ENCODE results near the gene SHC3.
A peak's percentile ranks its signal among the peaks of the same experiment; 100 is the strongest.

SHC3 gene

DNA sequence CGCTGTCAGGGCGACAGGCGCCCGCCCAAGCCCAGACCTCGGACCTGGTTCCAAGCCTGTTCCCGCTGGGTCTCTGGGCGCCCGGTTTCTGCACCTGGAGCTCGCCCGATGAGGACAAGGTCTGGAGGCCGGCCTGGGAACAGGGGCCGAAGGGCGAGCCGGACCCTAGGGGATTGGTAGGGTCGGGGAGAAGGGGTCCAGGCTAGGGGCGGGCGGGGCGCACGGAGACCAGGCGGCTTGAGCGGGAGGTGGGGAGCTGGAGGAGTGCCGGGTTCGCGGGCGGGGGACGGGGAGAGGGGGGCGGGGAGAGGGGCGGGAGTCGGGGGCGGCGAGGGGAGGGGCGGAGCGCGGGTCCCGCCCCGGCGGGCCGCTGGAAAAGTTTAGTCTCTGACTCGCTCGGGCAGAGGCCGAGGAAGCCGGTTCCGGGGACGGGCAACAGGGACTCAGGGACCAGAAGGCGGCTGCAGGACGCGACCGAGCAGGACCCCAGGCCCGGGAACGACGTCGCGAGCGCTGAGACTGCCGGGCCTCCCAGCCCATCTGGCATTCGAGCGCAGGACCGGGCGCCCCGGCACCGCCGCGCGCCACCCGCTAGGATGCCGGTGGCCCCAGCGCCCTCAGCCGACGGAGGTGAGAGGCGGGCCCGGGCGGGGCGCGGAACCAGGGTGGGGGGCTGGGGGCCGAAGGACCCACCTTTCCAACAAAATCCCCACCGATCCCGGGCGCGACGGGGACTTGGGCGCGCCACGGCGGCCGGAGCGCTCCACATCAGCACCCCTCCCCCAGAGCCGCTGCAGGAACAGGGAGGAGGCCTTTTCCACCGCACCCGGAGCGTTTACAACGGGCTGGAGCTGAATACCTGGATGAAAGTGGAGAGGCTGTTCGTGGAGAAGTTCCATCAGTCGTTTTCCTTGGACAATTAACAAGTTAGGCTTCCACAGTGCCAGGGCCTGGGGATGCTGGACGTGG lies 187.3 kb downstream of the SHC3 start, which contains the start of gene S1PR3:
TSS of gene S1PR3 (plus strand) at position 403 of the 969 bp plus-strand sequence. CDS start 9,733 bp downstream, outside the sequence.
- Histone ChIP-seq H3K4me1 (ENCODE audit: insufficient read depth, low read length) (peaks cover 23% of the 10 kb centered on the region), H3K36me3 (ENCODE audit: insufficient read depth, low read length) (peaks cover 3% of the 10 kb centered on the region), H3K4me3 (ENCODE audit: low read length) (peak within 1 kb of the TSS; percentile 71), H3K27me3 (ENCODE audit: insufficient read depth, low read length) (peaks cover 7% of the 10 kb centered on the region), H2AFZ (ENCODE audit: low read depth, low read length) (peak within 1 kb of the TSS; percentile 70), H3K9me3 (ENCODE audit: low read length) (peaks cover 3% of the 10 kb centered on the region)

DNA sequence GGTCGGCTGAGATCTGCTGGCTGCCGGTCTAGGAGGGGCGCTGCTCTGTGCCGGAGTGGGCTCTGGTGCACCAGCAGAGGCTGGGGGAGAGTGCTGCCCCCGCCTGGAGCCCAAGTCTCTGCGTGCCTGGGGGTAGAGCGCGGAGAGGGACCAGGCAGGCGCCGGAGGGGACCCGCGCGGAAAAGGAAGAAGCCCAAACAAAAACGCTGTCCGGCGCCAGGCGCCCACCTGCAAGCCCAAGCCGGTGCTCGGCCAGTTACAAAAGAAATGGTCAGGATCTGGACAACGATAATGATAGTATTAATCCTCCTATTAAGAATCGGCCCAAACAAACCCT lies 187.9 kb downstream of the SHC3 start:
- Histone ChIP-seq H3K4me1 (ENCODE audit: insufficient read depth, low read length) (peaks cover 23% of the 10 kb centered on the region), H3K4me3 (ENCODE audit: low read length) (peak overlapping the region; percentile 40), H3K27me3 (ENCODE audit: insufficient read depth, low read length) (peaks cover 7% of the 10 kb centered on the region), H2AFZ (ENCODE audit: low read depth, low read length) (no peak overlapping the region), H3K36me3 (ENCODE audit: insufficient read depth, low read length) (no peaks in the 10 kb centered on the region), H3K9me3 (ENCODE audit: low read length) (peaks cover 3% of the 10 kb centered on the region)

GRCh38 chr9:88990041-88990728 lies 188.4 kb downstream of the SHC3 start:
- Histone ChIP-seq H3K4me3 (ENCODE audit: low read length) (peak overlapping the region; percentile 40), H3K9me3 (ENCODE audit: low read length) (peaks cover 3% of the 10 kb centered on the region), H2AFZ (ENCODE audit: low read depth, low read length) (no peak overlapping the region), H3K36me3 (ENCODE audit: insufficient read depth, low read length) (no peaks in the 10 kb centered on the region), H3K27me3 (ENCODE audit: insufficient read depth, low read length) (peaks cover 7% of the 10 kb centered on the region), H3K4me1 (ENCODE audit: insufficient read depth, low read length) (peaks cover 23% of the 10 kb centered on the region)

GRCh38 chr9:88988796-88989641 lies 189.6 kb downstream of the SHC3 start:
- H3K4me3 ChIP-seq (ENCODE audit: low read length) = no peak overlapping the region
- H3K9me3 ChIP-seq (ENCODE audit: low read length) = peaks cover 3% of the 10 kb centered on the region
- H3K36me3 ChIP-seq (ENCODE audit: insufficient read depth, low read length) = no peaks in the 10 kb centered on the region
- peaks cover 23% of the 10 kb centered on the region for H3K4me1 ChIP-seq (ENCODE audit: insufficient read depth, low read length)
- peaks cover 7% of the 10 kb centered on the region for H3K27me3 ChIP-seq (ENCODE audit: insufficient read depth, low read length)
- H2AFZ ChIP-seq (ENCODE audit: low read depth, low read length) = no peak overlapping the region

GRCh38 chr9:88987661-88988060 lies 191.0 kb downstream of the SHC3 start:
- Histone ChIP-seq H3K4me3 (ENCODE audit: low read length) (no peak overlapping the region), H3K27me3 (ENCODE audit: insufficient read depth, low read length) (peaks cover 7% of the 10 kb centered on the region), H3K4me1 (ENCODE audit: insufficient read depth, low read length) (peaks cover 12% of the 10 kb centered on the region), H3K36me3 (ENCODE audit: insufficient read depth, low read length) (no peaks in the 10 kb centered on the region), H2AFZ (ENCODE audit: low read depth, low read length) (no peak overlapping the region), H3K9me3 (ENCODE audit: low read length) (peaks cover 3% of the 10 kb centered on the region)

DNA sequence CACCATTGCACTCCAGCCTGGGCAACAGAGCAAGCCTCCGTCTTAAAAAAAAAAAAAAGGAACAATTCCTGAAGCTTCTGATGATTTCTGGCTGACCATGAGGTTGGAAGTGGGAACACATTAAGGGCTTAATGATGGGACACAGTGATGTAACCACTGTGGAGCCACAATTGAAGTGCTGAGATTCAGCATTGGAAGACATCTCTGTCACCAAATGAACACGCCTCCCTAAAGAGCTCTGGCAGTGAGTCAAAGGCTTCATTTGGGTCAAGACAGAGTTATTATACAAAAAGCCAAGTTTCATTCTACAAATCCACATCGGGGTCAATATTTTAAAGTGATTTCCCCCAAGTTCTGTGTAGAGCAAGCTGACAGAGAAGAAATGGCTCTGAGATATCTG lies 191.8 kb downstream of the SHC3 start:
- Histone ChIP-seq H2AFZ (ENCODE audit: low read depth, low read length) (no peak overlapping the region), H3K4me1 (ENCODE audit: insufficient read depth, low read length) (peaks cover 7% of the 10 kb centered on the region), H3K4me3 (ENCODE audit: low read length) (no peak overlapping the region), H3K27me3 (ENCODE audit: insufficient read depth, low read length) (peaks cover 5% of the 10 kb centered on the region), H3K36me3 (ENCODE audit: insufficient read depth, low read length) (no peaks in the 10 kb centered on the region), H3K9me3 (ENCODE audit: low read length) (peaks cover 3% of the 10 kb centered on the region)

GRCh38 chr9:88985616-88986015 lies 193.0 kb downstream of the SHC3 start:
- Histone ChIP-seq H3K27me3 (ENCODE audit: insufficient read depth, low read length) (peaks cover 5% of the 10 kb centered on the region), H3K36me3 (ENCODE audit: insufficient read depth, low read length) (no peaks in the 10 kb centered on the region), H2AFZ (ENCODE audit: low read depth, low read length) (no peak overlapping the region), H3K4me1 (ENCODE audit: insufficient read depth, low read length) (peaks cover 5% of the 10 kb centered on the region), H3K9me3 (ENCODE audit: low read length) (peaks cover 3% of the 10 kb centered on the region), H3K4me3 (ENCODE audit: low read length) (no peak overlapping the region)

GRCh38 chr9:88984543-88984883 lies 194.1 kb downstream of the SHC3 start:
- peaks cover 1% of the 10 kb centered on the region for H3K27me3 ChIP-seq (ENCODE audit: insufficient read depth, low read length)
- H3K4me3 ChIP-seq (ENCODE audit: low read length) = no peak overlapping the region
- H2AFZ ChIP-seq (ENCODE audit: low read depth, low read length) = no peak overlapping the region
- H3K36me3 ChIP-seq (ENCODE audit: insufficient read depth, low read length) = no peaks in the 10 kb centered on the region
- peaks cover 3% of the 10 kb centered on the region for H3K9me3 ChIP-seq (ENCODE audit: low read length)
- H3K4me1 ChIP-seq (ENCODE audit: insufficient read depth, low read length) = peaks cover 5% of the 10 kb centered on the region

DNA sequence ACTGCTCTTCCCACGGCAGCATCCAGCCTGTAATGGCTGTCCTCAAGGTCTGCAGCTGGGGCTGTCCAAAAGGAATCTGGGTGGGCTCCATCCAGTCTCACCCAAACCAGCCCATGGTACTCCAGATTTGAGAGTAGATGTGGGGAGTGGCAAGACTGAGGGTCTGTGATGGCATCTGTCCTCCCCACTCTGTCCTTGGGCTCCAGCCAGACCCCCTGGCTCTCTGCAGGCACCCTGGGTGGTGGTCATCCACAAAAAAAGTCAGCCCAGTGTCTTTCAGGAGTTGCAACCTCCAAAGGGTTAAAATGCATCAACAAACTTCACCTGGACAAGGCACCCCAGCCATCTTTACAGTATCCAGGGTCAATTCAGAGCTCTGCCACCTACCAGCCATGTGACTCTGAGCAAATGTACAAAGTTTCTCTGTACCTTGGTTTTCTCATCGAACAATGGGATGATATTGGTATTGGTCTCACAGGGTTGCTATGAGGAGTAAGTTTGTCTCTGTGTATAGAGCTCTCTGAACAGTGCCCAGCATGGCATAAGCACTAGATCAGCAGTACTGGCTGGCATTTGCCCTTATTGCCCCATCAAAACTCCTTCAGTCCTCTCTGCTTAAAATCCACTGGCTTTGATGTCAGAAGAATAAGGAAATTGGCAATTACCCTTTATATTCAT lies 194.6 kb downstream of the SHC3 start:
- peaks cover 3% of the 10 kb centered on the region for H3K9me3 ChIP-seq (ENCODE audit: low read length)
- peaks cover 2% of the 10 kb centered on the region for H3K4me1 ChIP-seq (ENCODE audit: insufficient read depth, low read length)
- no peaks in the 10 kb centered on the region for H3K36me3 ChIP-seq (ENCODE audit: insufficient read depth, low read length)
- H3K4me3 ChIP-seq (ENCODE audit: low read length) = no peak overlapping the region
- no peak overlapping the region for H2AFZ ChIP-seq (ENCODE audit: low read depth, low read length)
- H3K27me3 ChIP-seq (ENCODE audit: insufficient read depth, low read length) = no peaks in the 10 kb centered on the region

DNA sequence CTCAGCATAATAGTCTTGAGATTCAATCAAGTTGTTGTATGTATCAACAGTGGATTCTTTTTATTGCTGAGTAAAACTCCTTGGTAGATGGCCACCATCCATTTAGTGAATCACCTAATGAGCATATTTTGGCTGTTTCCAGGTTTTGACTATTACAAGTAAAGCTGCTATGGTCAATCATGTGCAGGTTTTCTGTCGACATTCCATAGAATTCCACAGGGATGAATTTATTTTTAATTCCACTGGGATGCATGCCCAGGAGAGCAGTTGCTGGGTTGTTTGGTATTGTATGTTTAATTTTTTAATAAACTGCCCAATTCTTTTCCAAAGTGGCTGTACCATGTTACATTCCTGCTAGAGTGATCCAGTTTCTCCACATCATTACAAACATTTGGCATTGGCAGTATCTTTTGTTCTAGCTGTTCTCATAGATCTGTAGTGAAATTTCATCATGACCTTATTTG lies 197.8 kb downstream of the SHC3 start:
- H3K27me3 ChIP-seq (ENCODE audit: insufficient read depth, low read length) = peaks cover 2% of the 10 kb centered on the region
- no peak overlapping the region for H2AFZ ChIP-seq (ENCODE audit: low read depth, low read length)
- H3K36me3 ChIP-seq (ENCODE audit: insufficient read depth, low read length) = no peaks in the 10 kb centered on the region
- H3K4me1 ChIP-seq (ENCODE audit: insufficient read depth, low read length) = peaks cover 2% of the 10 kb centered on the region
- no peak overlapping the region for H3K4me3 ChIP-seq (ENCODE audit: low read length)
- no peaks in the 10 kb centered on the region for H3K9me3 ChIP-seq (ENCODE audit: low read length)

- peaks cover 2% of the 10 kb centered on the region for H3K27me3 ChIP-seq (ENCODE audit: insufficient read depth, low read length)
- no peaks in the 10 kb centered on the region for H3K36me3 ChIP-seq (ENCODE audit: insufficient read depth, low read length)
- H3K9me3 ChIP-seq (ENCODE audit: low read length) = no peaks in the 10 kb centered on the region
- no peak overlapping the region for H3K4me3 ChIP-seq (ENCODE audit: low read length)
- no peak overlapping the region for H2AFZ ChIP-seq (ENCODE audit: low read depth, low read length)
- peaks cover 2% of the 10 kb centered on the region for H3K4me1 ChIP-seq (ENCODE audit: insufficient read depth, low read length)
These were observed 198.8 kb downstream of the SHC3 start for GRCh38 chr9:88979791-88980190.

DNA sequence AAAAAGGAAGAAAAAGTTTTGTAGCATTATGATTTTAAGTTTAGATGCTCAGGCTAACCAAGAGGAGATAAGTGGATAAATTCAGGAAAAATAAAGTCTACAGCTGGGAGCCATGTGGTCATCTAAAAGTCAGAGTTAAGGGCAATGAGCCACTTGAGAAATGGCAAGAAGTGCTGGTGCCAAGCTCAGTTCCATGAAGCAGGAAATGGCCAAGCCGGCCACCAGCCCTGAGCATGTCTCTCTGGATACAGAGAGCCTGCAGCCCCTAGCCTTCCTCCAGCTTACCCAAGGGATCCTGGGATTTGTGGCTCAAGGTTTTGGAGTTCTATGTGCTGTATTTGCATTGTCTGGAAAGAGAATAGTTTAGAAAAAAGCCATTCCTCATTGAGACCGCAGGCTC lies 199.6 kb downstream of the SHC3 start:
- Histone ChIP-seq H2AFZ (ENCODE audit: low read depth, low read length) (no peak overlapping the region), H3K9me3 (ENCODE audit: low read length) (no peaks in the 10 kb centered on the region), H3K36me3 (ENCODE audit: insufficient read depth, low read length) (no peaks in the 10 kb centered on the region), H3K27me3 (ENCODE audit: insufficient read depth, low read length) (peaks cover 2% of the 10 kb centered on the region), H3K4me1 (ENCODE audit: insufficient read depth, low read length) (peaks cover 2% of the 10 kb centered on the region), H3K4me3 (ENCODE audit: low read length) (no peak overlapping the region)

Measured in neuron (in vitro differentiated cells).